GM12872 (cell line): ENCODE data around the gene ZNF556.
A peak's percentile ranks its signal among the peaks of the same experiment; 100 is the strongest.

Source experiments
- CTCF ChIP-seq: IDR thresholded peaks from 3 replicates; pipeline ENCODE4 v1.5.1; 2011; ENCODE audit warnings: low read depth, mild to moderate bottlenecking, low read length, moderate library complexity; ENCODE audit not compliant: insufficient read depth

The ZNF556 gene

GRCh38 chr19:2867025-2867991 is at the start of gene ZNF556:
ZNF556 (plus strand) TSS chr19:2867335; CDS start chr19:2867422, 87 bp downstream.
- TF ChIP-seq CTCF: no peak

- peak; percentile 99 for TF ChIP-seq CTCF
These were observed 47.5 kb upstream of the ZNF556 start, which contains the start of gene ZNF554 for GRCh38 chr19:2819540-2820111. ZNF554 (plus strand) TSS chr19:2819868; CDS start chr19:2820072, 204 bp downstream.

- TF ChIP-seq CTCF: no peak
These were observed 46.9 kb upstream of the ZNF556 start for GRCh38 chr19:2820112-2820702.

GRCh38 chr19:2822846-2823245 is 44.3 kb upstream of the ZNF556 start:
- TF ChIP-seq CTCF: no peak

- no peak for TF ChIP-seq CTCF
These were observed 43.5 kb upstream of the ZNF556 start for GRCh38 chr19:2823646-2824045.

- no peak for TF ChIP-seq CTCF
These were observed 43.0 kb upstream of the ZNF556 start for GRCh38 chr19:2824129-2824528.

GRCh38 chr19:2827022-2827421 is 40.1 kb upstream of the ZNF556 start:
- no peak for TF ChIP-seq CTCF
